Endometrium (tissue), 2 donors: Measurements from ENCODE around the gene ROM1.
"Not testable (repeated sequence)": the region's sequence is repeated elsewhere in the genome, so short reads cannot be mapped to it uniquely, and the experiment has no call there.

ENCODE experiments used
- FAIRE-seq: peaks from 2 replicates; lab custom pipeline; 2012; peaks lifted over from hg19 to GRCh38; lab: Jason Lieb, UNC
- donor health status: control.
- donor health status: control.

Gene ROM1

DNA sequence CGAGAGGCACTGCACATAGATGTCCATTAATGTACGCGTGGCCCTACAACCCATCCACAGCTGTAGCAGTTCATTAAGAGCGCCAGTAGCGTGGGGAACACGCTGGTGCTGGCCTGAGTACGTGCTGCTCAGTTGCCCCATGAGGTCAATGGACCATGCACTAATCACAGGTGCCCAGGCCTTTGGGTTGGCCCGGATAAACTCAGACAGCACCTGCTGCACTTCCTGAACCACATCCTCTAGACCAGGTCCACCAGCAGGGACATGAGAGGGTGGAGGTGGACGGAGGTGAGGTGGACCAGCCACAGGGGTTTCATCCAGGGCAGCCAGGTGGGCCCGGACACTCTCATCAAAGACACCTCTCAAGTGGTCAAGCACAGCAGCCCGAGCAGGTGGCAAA lies 36.4 kb downstream of the ROM1 start:
- FAIRE-seq = no peak

DNA sequence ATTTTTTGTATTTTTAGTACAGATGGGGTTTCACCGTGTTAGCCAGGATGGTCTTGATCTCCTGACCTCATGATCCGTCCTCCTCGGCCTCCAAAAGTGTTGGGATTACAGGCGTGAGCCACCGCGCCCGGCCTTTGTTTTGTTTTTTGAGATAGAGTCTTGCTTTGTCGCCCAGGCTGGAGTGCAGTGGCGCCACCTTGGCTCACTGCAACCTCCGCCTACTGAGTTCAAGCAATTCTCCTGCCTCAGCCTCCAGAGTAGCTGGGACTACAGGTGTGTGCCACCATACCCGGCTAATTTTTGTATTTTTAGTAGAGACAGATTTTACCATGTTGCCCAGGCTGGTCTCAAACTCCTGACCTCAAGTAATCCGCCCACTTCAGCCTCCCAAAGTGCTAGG lies 37.2 kb downstream of the ROM1 start:
- FAIRE-seq = not testable (repeated sequence)

DNA sequence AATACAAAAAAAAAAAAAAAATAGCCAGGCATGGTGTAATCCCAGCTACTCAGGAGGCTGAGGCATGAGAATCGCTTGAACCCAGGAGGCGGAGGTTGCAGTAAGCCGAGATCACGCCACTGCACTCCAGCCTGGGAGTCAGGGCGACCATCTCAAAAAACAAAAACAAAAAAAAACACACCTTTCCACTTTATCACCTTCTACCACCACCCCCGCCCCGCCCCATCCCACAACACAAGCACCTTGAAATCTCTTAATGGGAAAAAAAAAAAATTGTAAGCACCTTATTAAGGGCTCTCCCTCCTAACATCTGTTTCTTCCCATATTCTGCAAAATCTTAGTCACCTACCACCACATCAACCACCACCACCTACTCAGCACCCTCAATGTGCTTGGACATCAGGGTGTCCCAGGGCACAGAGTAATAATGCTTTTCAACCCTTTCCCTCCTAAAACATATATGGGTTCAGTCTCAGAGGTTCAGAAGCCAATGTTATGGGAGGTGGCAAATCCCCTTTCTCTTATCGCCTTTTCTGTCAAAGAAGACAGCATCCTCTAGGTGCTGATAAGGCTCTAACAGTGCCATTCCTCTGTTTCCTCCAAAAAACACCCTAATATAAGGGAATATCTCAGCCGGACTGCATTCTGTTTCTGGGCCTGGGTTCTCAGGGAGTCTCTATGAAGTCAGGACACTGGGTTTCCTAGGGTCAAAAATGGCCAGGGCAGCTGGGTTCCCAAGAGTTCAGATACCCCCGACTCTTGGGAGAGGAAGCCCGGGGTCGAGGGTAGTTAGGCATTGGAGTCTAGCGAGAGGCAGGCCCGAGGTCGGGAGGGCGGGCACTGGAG lies 39.3 kb downstream of the ROM1 start:
- FAIRE-seq = no peak

DNA sequence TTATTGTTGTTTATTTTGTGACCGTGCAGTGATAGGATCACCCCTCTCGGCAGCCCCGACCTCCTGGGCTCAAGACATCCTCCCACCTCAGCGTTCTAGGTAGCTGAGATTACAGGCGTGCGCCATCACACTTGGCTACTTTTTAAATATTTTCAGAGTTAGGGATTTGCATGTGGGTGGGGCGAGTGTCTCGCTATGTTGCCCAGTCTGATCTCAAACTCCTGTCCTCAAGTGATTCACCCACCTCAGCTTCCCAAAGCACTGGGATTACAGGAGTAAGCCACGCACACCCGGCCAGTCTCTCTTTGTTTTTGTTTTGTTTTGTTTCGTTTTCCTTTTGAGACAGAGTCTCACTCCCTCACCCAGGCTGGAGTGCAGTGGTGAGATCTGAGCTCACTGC lies 41.2 kb downstream of the ROM1 start:
- no peak for FAIRE-seq

DNA sequence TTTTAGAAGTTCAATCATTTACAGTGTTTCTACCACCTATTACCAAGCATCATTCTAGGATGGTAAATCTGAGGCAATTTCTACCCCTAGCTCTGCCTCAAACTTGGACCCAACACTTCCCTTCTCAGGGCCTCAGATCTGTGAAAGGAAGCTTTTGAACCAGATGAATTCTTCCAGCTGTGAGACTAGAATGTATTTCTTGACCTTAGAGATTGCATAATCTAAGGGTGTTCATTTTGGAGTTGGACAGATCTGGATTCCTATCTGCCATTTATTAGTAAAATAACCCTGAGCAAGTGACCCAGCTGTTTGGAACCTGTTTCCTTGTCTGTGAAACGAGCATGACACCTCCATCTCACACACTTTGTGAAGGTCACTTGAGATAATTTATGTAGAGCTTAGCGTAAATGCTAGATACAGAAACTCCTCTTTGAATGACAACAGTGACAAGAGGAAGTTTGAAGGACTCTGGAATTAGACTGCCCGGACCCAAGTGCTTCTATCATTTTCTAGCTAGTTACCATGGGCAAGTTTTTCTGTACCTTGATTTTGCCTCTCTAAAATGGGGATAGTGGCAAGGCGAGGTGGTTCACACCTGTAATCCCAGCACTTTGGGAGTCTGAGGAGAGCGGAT lies 43.9 kb downstream of the ROM1 start:
- no peak for FAIRE-seq

DNA sequence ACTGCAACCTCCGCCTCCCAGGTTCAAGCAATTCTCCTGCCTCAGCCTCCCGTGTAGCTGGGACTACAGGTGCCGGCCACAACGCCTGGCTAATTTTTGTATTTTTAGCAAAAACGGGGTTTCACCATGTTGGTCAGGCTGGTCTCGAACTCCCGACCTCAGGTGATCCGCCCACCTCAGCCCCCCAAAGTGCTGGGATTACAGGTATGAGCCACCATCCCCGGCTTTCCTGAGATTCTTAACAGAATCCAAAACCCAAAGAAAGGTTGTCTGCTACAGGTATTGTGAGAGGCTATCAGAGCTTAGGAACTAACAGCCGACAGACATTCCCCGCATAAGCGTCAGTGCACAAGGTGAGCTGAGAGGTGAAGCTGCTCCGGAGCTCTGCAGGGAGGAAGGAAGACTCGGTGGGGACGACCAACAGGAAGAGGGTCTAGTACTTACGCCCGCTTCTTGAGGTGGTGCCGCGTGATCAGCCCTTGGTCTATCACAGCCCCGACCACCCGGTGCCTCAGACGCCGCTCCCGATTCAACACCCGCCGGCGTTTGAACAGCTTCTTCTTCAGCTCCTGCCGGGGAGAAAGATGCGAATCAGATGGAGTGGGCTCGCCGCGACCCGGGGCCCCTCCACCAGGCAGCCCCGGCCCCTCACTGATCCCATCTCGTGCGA lies 51.5 kb downstream of the ROM1 start:
- no peak for FAIRE-seq
